GM21528 (cell line): ENCODE results near the gene NEURL1.

Experiments used
- ATAC-seq: cut with Tn5 transposase; IDR thresholded peaks from one replicate; pipeline ENCODE4 v1.9.1; 2021; ENCODE audit warnings: mild to moderate bottlenecking, moderate library complexity; ENCODE audit not compliant: unreplicated experiment, low FRiP score

NEURL1 gene

GRCh38 chr10:103557455-103557854 is 64.0 kb downstream of the NEURL1 start:
- ATAC-seq, result no peak

GRCh38 chr10:103558911-103559310 is 65.4 kb downstream of the NEURL1 start:
- ATAC-seq, result no peak

DNA sequence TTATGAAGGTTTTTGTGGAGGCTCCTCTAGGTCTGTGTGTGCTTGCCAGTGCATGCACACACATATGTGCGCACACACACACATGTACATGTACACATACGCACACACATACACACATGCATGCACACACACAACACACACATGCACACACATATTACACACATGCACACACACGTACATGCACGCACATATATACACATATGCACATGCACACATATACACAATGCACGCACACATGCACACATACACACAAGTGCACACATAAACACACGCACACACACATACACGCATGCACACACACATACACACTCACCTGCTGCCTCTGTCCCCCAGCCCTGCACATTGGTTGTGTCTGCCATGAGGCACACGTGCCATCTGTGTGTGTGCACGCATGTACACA is 66.3 kb downstream of the NEURL1 start:
- no peak for ATAC-seq

DNA sequence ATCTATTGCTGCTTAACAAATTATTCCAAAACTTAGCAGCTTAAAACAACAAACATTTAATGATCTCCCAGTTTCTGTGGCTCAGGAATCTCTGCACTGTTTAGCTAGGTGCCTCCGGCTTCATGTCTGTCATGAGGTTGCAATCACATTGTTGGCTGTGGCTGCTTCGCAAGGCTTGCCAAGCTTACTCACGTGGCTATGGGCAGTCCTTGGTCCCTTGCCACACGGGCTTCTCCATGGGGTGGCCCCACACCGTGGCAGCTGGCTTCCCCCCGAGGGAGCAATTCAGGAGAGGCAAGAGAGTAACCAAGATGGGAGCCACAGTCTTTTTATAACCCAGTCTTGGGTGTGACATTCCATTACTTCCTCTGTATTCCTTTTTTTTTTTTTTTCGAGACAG is 67.4 kb downstream of the NEURL1 start:
- no peak for ATAC-seq

- ATAC-seq, result no peak
Measured at GRCh38 chr10:103562383-103562782, 68.9 kb downstream of the NEURL1 start.

DNA sequence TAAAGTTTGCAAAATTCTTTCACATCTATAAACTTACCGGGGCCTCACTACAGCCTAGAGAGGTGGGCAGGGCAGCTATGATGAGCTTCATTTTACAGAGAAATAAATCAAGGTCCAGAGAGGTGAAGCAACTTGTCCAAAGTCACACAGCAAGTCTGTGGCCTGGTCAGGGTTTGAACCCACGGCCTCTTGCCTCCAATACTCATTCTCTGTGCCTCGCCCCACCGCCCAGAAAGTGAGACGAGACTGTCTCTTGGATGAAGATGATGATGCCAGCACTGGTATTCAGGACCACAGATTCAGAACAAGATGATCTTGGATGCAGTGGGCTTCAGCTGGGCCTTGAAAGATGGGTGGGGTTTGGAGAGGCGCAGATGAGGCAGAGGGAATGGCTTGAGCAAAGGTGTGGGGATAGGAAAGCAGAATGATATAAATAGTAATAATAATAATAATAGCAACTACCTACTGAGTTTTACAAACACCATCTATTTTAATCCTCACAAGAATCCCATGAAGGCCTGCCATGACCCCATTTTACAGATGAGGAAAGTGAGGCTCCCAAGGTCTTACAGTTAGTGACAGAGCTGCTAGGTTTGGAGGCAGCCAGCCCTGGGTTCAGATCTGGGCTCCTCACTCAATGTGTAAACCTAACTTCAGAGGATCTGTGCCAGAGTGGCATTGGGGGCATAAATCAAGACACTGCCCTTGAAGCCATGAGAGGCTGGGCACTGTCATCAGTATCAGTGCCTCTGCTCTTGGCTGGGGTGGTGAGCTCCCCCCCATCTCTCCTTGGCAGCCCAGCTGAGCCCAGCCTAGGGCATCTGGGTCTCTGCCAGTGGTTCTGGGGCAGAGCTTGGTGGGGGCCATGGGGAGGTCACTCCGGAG is 70.0 kb downstream of the NEURL1 start:
- no peak for ATAC-seq

GRCh38 chr10:103564116-103564501 is 70.6 kb downstream of the NEURL1 start:
- no peak for ATAC-seq

GRCh38 chr10:103564776-103565520 is 71.4 kb downstream of the NEURL1 start:
- no peak for ATAC-seq

GRCh38 chr10:103566536-103566935 is 73.0 kb downstream of the NEURL1 start:
- no peak for ATAC-seq

DNA sequence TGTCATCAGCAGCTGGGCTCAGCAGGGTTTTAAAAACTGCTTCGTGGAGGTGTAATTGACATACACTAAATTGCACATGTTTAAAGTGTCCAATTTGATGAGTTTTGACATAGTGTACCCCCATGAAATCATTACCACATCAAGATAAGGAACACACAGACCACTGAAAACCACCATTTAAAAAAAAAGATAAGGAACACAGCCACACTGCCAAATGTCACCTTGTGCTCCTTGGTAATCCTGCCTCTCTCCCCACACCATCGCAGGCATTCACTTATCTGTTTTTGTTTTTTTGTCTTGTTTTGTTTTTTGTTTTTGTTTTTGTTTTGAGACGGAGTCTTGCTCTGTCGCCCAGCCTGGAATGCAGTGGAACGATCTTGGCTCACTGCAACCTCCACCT is 75.0 kb downstream of the NEURL1 start:
- no peak for ATAC-seq

- no peak for ATAC-seq
Measured at GRCh38 chr10:103569896-103570295, 76.4 kb downstream of the NEURL1 start.

DNA sequence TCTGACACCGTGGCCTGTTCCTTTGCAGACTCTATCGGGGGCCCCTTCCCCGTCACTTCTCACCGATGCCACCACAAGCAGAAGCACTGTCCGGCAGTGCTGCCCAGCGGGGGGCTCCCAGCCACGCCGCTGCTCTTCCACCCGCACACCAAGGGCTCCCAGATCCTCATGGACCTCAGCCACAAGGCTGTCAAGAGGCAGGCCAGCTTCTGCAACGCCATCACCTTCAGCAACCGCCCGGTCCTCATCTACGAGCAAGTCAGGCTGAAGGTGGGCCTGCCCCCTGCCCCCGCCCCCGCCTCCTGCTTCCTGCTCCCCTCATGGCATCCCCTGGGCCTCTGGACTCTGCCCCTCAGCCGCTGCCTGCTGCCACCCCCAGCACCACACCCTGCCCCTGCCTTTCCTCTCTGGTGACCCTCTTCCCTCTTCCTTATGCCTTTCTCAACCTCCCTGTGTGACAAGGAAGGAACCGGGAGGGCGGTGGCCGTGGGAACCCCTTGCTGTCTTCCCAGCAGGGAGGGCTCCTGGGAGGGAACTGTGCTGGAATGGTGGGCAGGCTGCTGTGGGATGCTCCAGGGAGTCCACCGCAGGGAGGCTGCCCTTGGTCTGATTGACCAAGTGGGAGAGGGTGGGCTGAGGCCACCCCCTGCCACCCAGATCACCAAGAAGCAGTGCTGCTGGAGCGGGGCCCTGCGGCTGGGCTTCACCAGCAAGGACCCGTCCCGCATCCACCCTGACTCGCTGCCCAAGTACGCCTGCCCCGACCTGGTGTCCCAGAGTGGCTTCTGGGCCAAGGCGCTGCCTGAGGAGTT is 77.5 kb downstream of the NEURL1 start:
- ATAC-seq, result no peak

- ATAC-seq, result no peak
Measured at GRCh38 chr10:103571656-103571975, 78.1 kb downstream of the NEURL1 start.

- ATAC-seq, result no peak
Measured at GRCh38 chr10:103572347-103573204, 79.1 kb downstream of the NEURL1 start.

- no peak for ATAC-seq
Measured at GRCh38 chr10:103573205-103573487, 79.6 kb downstream of the NEURL1 start.

GRCh38 chr10:103574097-103575061 is 80.9 kb downstream of the NEURL1 start:
- no peak for ATAC-seq

GRCh38 chr10:103575416-103576075 is 82.0 kb downstream of the NEURL1 start:
- ATAC-seq, result no peak

DNA sequence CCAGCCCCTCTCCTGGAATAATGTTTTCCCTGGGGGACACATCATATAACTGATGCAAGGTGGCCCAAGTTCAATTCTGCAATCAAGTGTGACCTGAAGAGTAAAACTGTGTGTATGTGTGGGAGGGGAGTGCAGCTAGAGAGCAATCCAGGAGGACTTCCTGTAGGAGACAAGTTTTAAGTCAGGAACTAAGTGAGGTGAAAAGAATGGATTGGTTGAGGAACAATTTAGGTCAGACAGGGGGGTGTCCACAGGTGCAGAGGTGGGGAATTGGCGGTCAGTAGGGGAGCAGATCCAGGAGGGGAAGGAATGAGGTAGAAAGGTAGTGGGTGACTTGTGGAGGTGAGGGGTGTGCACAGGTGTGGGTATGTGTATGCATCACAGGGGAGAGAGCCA is 82.6 kb downstream of the NEURL1 start:
- no peak for ATAC-seq

DNA sequence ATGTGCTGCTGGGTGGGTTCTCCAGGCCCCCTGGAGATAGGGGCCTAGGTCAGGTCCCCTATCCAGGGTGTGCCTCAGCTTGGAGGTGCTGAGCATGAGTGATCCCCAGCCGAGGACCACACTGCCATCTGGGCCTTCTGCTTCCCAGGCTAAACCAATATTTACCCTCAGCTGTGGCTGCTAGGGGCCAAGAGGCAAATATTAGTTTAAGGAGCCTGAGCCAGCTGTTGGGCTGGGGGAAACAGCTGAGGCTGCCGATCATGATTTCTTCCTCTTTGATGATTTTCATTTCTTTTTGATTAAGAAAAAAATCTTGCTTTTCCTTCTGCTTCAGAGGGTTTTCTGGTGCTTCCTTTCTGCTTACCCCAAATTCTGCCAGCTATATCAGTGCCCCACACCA is 83.4 kb downstream of the NEURL1 start:
- ATAC-seq, result no peak
